ENCODE measurements around the gene BCL2L1. TPM values are rescaled to one million over a fixed set of nuclear protein-coding genes. Genes with fewer than 3 reads are reported as not detected.

BCL2L1 gene
- polyA plus RNA-seq, 4 donors, result 52.6 to 160 (median 86.3) TPM

GRCh38 chr20:31687777-31688176 lies 34.9 kb downstream of the BCL2L1 start:
- peaks cover 0 to 21% (median 5%) of the 10 kb centered on the region in 3 donors for H3K4me1 ChIP-seq (ENCODE audit: control insufficient read depth in 3 of 3, insufficient read depth in 2 of 3, low read depth in 1 of 3, low read length in 2 of 3)
- H3K9me3 ChIP-seq (ENCODE audit: control insufficient read depth in 2 of 2, insufficient read depth in 1 of 2, low read depth in 1 of 2, low read length in 1 of 2), result no peaks in the 10 kb centered on the region
- no peaks in the 10 kb centered on the region for H3K27me3 ChIP-seq (ENCODE audit: control insufficient read depth in 3 of 3, insufficient read depth in 3 of 3, low read length in 3 of 3)
- H3K4me3 ChIP-seq (ENCODE audit: low read depth in 1 of 3, low read length in 3 of 3), result no peak overlapping the region
- 44 to 80% (median 53%) methylated on average over 3 of the region's 3 CpGs for WGBS, 3 donors
- peaks cover 2 to 47% (median 2%) of the 10 kb centered on the region in 3 donors for H3K36me3 ChIP-seq (ENCODE audit: control insufficient read depth in 3 of 3, insufficient read depth in 2 of 3, low read depth in 1 of 3, low read length in 3 of 3)
- H3K27ac ChIP-seq (ENCODE audit: low read depth in 1 of 3, low read length in 2 of 3), result peak overlapping the region in 2 of 3 donors; percentile 26 to 48
- peak in 1 of 2 donors; percentile 65 for DNase-seq
- FAIRE-seq, result no peak

- peak in 1 of 2 donors; percentile 55 for DNase-seq
- Histone ChIP-seq H3K27ac (ENCODE audit: low read depth in 1 of 3, low read length in 2 of 3) (peak overlapping the region; percentile 32 to 66 (median 51)), H3K36me3 (ENCODE audit: control insufficient read depth in 3 of 3, insufficient read depth in 2 of 3, low read depth in 1 of 3, low read length in 3 of 3) (peaks cover 2 to 50% (median 7%) of the 10 kb centered on the region in 3 donors), H3K4me1 (ENCODE audit: control insufficient read depth in 3 of 3, insufficient read depth in 2 of 3, low read depth in 1 of 3, low read length in 2 of 3) (peaks cover 0 to 18% (median 5%) of the 10 kb centered on the region in 3 donors), H3K27me3 (ENCODE audit: control insufficient read depth in 3 of 3, insufficient read depth in 3 of 3, low read length in 3 of 3) (no peaks in the 10 kb centered on the region), H3K9me3 (ENCODE audit: control insufficient read depth in 2 of 2, insufficient read depth in 1 of 2, low read depth in 1 of 2, low read length in 1 of 2) (no peaks in the 10 kb centered on the region), H3K4me3 (ENCODE audit: low read depth in 1 of 3, low read length in 3 of 3) (no peak overlapping the region)
- no peak for FAIRE-seq
- WGBS, 3 donors, result 57 to 75% (median 66%) methylated on average over 2 of the region's 2 CpGs
Observed at GRCh38 chr20:31685853-31686643, 36.6 kb downstream of the BCL2L1 start.

- Histone ChIP-seq H3K27ac (ENCODE audit: low read depth in 1 of 3, low read length in 2 of 3) (peak overlapping the region in 1 of 3 donors; percentile 64), H3K9me3 (ENCODE audit: control insufficient read depth in 2 of 2, insufficient read depth in 1 of 2, low read depth in 1 of 2, low read length in 1 of 2) (no peaks in the 10 kb centered on the region), H3K27me3 (ENCODE audit: control insufficient read depth in 3 of 3, insufficient read depth in 3 of 3, low read length in 3 of 3) (no peaks in the 10 kb centered on the region), H3K4me1 (ENCODE audit: control insufficient read depth in 3 of 3, insufficient read depth in 2 of 3, low read depth in 1 of 3, low read length in 2 of 3) (peaks cover 0 to 18% (median 5%) of the 10 kb centered on the region in 3 donors), H3K36me3 (ENCODE audit: control insufficient read depth in 3 of 3, insufficient read depth in 2 of 3, low read depth in 1 of 3, low read length in 3 of 3) (peaks cover 2 to 45% (median 8%) of the 10 kb centered on the region in 3 donors), H3K4me3 (ENCODE audit: low read depth in 1 of 3, low read length in 3 of 3) (no peak overlapping the region)
- 79 to 85% (median 81%) methylated on average over 11 of the region's 11 CpGs for whole genome bisulfite sequencing, 3 donors
- DNase-seq, result no peak
- FAIRE-seq, result no peak
Observed at GRCh38 chr20:31684153-31685015, 38.3 kb downstream of the BCL2L1 start.

GRCh38 chr20:31682927-31683326 lies 39.7 kb downstream of the BCL2L1 start:
- WGBS, 3 donors, result 78 to 94% (median 94%) methylated on average over 2 of the region's 2 CpGs
- Histone ChIP-seq H3K4me3 (ENCODE audit: low read depth in 1 of 3, low read length in 3 of 3) (no peak overlapping the region), H3K27me3 (ENCODE audit: control insufficient read depth in 3 of 3, insufficient read depth in 3 of 3, low read length in 3 of 3) (no peaks in the 10 kb centered on the region), H3K27ac (ENCODE audit: low read depth in 1 of 3, low read length in 2 of 3) (no peak overlapping the region), H3K36me3 (ENCODE audit: control insufficient read depth in 3 of 3, insufficient read depth in 2 of 3, low read depth in 1 of 3, low read length in 3 of 3) (peaks cover 4 to 48% (median 8%) of the 10 kb centered on the region in 3 donors), H3K9me3 (ENCODE audit: control insufficient read depth in 2 of 2, insufficient read depth in 1 of 2, low read depth in 1 of 2, low read length in 1 of 2) (no peaks in the 10 kb centered on the region), H3K4me1 (ENCODE audit: control insufficient read depth in 3 of 3, insufficient read depth in 2 of 3, low read depth in 1 of 3, low read length in 2 of 3) (peaks cover 7 to 14% (median 10%) of the 10 kb centered on the region in 3 donors)
- FAIRE-seq (no peak), DNase-seq (no peak)

- no peaks in the 10 kb centered on the region for H3K9me3 ChIP-seq (ENCODE audit: control insufficient read depth in 2 of 2, insufficient read depth in 1 of 2, low read depth in 1 of 2, low read length in 1 of 2)
- FAIRE-seq (no peak), DNase-seq (no peak)
- H3K4me1 ChIP-seq (ENCODE audit: control insufficient read depth in 3 of 3, insufficient read depth in 2 of 3, low read depth in 1 of 3, low read length in 2 of 3), result peaks cover 10 to 12% (median 10%) of the 10 kb centered on the region in 3 donors
- no peaks in the 10 kb centered on the region for H3K27me3 ChIP-seq (ENCODE audit: control insufficient read depth in 3 of 3, insufficient read depth in 3 of 3, low read length in 3 of 3)
- peaks cover 5 to 46% (median 8%) of the 10 kb centered on the region in 3 donors for H3K36me3 ChIP-seq (ENCODE audit: control insufficient read depth in 3 of 3, insufficient read depth in 2 of 3, low read depth in 1 of 3, low read length in 3 of 3)
- no peak overlapping the region for H3K27ac ChIP-seq (ENCODE audit: low read depth in 1 of 3, low read length in 2 of 3)
- H3K4me3 ChIP-seq (ENCODE audit: low read depth in 1 of 3, low read length in 3 of 3), result no peak overlapping the region
- 96 to 99% (median 98%) methylated on average over 3 of the region's 3 CpGs for WGBS, 3 donors
Observed at GRCh38 chr20:31682352-31682751, 40.3 kb downstream of the BCL2L1 start.

- WGBS, 3 donors, result 91 to 97% (median 96%) methylated on average over 3 of the region's 3 CpGs
- H3K9me3 ChIP-seq (ENCODE audit: control insufficient read depth in 2 of 2, insufficient read depth in 1 of 2, low read depth in 1 of 2, low read length in 1 of 2), result no peaks in the 10 kb centered on the region
- H3K4me3 ChIP-seq (ENCODE audit: low read depth in 1 of 3, low read length in 3 of 3), result no peak overlapping the region
- H3K27me3 ChIP-seq (ENCODE audit: control insufficient read depth in 3 of 3, insufficient read depth in 3 of 3, low read length in 3 of 3), result no peaks in the 10 kb centered on the region
- peaks cover 3 to 43% (median 8%) of the 10 kb centered on the region in 3 donors for H3K36me3 ChIP-seq (ENCODE audit: control insufficient read depth in 3 of 3, insufficient read depth in 2 of 3, low read depth in 1 of 3, low read length in 3 of 3)
- FAIRE-seq, result no peak
- no peak overlapping the region for H3K27ac ChIP-seq (ENCODE audit: low read depth in 1 of 3, low read length in 2 of 3)
- peaks cover 10 to 11% (median 11%) of the 10 kb centered on the region in 3 donors for H3K4me1 ChIP-seq (ENCODE audit: control insufficient read depth in 3 of 3, insufficient read depth in 2 of 3, low read depth in 1 of 3, low read length in 2 of 3)
- DNase-seq, result no peak
Observed at GRCh38 chr20:31681769-31682168, 40.9 kb downstream of the BCL2L1 start.

- H3K36me3 ChIP-seq (ENCODE audit: control insufficient read depth in 3 of 3, insufficient read depth in 2 of 3, low read depth in 1 of 3, low read length in 3 of 3), result peaks cover 3 to 48% (median 8%) of the 10 kb centered on the region in 3 donors
- FAIRE-seq, result no peak
- DNase-seq, result no peak
- H3K27me3 ChIP-seq (ENCODE audit: control insufficient read depth in 3 of 3, insufficient read depth in 3 of 3, low read length in 3 of 3), result no peaks in the 10 kb centered on the region
- 90 to 96% (median 95%) methylated on average over 7 of the region's 7 CpGs for WGBS, 3 donors
- no peak overlapping the region for H3K27ac ChIP-seq (ENCODE audit: low read depth in 1 of 3, low read length in 2 of 3)
- H3K4me1 ChIP-seq (ENCODE audit: control insufficient read depth in 3 of 3, insufficient read depth in 2 of 3, low read depth in 1 of 3, low read length in 2 of 3), result peaks cover 12 to 17% (median 12%) of the 10 kb centered on the region in 3 donors
- H3K9me3 ChIP-seq (ENCODE audit: control insufficient read depth in 2 of 2, insufficient read depth in 1 of 2, low read depth in 1 of 2, low read length in 1 of 2), result no peaks in the 10 kb centered on the region
- no peak overlapping the region for H3K4me3 ChIP-seq (ENCODE audit: low read depth in 1 of 3, low read length in 3 of 3)
Observed at GRCh38 chr20:31681128-31681727, 41.4 kb downstream of the BCL2L1 start.

Measured in small intestine (tissue), 7 donors.